ENCODE results near the gene CEP85. TPM values are rescaled to one million over a fixed set of nuclear protein-coding genes. Genes with fewer than 3 reads are reported as not detected.

The CEP85 gene, protein sequence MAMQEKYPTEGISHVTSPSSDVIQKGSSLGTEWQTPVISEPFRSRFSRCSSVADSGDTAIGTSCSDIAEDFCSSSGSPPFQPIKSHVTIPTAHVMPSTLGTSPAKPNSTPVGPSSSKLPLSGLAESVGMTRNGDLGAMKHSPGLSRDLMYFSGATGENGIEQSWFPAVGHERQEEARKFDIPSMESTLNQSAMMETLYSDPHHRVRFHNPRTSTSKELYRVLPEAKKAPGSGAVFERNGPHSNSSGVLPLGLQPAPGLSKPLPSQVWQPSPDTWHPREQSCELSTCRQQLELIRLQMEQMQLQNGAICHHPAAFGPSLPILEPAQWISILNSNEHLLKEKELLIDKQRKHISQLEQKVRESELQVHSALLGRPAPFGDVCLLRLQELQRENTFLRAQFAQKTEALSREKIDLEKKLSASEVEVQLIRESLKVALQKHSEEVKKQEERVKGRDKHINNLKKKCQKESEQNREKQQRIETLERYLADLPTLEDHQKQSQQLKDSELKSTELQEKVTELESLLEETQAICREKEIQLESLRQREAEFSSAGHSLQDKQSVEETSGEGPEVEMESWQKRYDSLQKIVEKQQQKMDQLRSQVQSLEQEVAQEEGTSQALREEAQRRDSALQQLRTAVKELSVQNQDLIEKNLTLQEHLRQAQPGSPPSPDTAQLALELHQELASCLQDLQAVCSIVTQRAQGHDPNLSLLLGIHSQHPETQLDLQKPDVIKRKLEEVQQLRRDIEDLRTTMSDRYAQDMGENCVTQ
- total RNA-seq, result 14.6 and 20.8 TPM in 2 replicates

DNA sequence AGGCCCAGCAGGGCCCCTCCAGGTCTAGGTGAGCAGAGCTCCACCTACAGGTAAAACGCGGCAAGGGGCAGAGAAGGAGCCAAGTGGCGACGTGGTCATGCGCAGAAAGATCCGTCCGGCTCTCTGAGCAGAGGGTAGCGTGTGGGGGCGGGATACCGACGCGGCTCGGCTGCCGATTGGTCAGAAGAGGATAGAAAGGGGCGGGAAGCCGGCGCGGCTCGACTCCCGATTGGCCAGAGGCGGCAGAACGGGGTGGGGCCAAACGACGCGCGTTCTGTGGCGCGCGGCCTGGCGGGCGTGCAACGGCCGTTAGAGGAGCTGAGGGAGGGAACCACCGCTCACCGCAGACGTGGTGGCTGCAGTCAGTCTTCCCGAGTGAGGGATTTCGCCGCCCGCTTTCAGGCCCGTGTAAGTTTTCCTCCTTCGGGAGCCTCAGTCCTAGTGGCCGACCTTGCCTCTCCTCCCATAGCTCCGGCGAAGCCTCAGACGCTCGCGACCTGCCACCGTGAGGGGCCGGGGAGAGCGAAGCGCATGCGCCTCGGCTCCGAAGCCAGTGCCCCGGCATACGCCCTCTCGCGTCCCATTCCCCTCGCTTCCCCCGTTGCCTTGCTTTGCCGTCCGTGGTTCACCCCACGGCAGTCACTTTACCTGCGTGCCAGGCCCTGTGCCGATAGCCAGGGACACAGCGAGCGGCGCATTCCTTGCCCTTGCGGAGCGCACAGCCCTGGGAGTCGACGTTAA is at the start of gene CEP85:
Gene CEP85, plus strand, starts transcription at position 298 of the 741 bp plus-strand sequence. CDS start 5,584 bp downstream, outside the sequence.
- DNase-seq (ENCODE audit: low read depth), result peak; percentile 76
- TF ChIP-seq, protein P1, sequence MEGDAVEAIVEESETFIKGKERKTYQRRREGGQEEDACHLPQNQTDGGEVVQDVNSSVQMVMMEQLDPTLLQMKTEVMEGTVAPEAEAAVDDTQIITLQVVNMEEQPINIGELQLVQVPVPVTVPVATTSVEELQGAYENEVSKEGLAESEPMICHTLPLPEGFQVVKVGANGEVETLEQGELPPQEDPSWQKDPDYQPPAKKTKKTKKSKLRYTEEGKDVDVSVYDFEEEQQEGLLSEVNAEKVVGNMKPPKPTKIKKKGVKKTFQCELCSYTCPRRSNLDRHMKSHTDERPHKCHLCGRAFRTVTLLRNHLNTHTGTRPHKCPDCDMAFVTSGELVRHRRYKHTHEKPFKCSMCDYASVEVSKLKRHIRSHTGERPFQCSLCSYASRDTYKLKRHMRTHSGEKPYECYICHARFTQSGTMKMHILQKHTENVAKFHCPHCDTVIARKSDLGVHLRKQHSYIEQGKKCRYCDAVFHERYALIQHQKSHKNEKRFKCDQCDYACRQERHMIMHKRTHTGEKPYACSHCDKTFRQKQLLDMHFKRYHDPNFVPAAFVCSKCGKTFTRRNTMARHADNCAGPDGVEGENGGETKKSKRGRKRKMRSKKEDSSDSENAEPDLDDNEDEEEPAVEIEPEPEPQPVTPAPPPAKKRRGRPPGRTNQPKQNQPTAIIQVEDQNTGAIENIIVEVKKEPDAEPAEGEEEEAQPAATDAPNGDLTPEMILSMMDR (conservative IDR thresholded peaks at IDR 0.05; ENCODE audit: low read depth, low read length), result peak; percentile 93
- H3K4me3 ChIP-seq (ENCODE audit: low read depth, low read length), result peak within 1 kb of the TSS; percentile 76

DNA sequence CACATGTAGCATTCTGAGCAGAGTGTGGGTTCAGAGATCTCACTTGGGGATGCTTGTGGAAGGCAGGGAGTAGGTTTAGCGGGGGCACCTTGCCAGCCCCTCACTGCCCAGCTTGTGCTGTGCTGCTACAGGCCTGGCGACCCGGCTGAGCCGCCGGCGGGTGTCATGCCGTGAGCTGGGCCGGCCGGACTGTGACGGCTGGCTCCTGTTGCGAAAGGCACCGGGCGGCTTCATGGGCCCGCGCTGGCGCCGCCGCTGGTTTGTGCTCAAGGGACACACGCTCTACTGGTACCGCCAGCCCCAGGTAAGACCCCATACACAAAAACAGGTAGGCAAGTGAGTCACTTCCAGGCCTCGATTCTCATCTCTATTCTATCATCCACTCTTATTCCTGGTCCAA is 49.1 kb upstream of the CEP85 start:
- TF ChIP-seq, protein P1 (conservative IDR thresholded peaks at IDR 0.05; ENCODE audit: low read depth, low read length), result no peak
- no peak overlapping the region for H3K4me3 ChIP-seq (ENCODE audit: low read depth, low read length)

DNA sequence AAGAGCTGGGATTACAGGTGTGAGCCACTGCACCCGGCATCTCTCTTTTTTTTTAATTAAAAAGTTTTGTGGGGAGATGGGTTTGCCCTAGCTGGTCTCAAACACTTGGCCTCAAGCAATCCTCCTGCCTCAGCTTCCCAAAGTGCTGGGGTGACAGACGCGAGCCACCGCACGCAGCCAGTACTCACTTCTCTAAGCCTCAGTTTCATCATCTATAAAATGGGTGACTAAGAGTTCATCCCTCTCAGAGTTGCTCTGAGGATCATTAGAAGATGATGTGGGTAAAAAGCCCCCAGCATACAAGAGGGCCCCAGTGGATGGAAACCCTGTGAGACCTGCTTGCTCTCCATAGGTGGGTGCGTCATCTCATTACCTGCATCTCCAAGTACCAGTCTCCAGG is 46.1 kb upstream of the CEP85 start:
- DNase-seq (ENCODE audit: low read depth), result no peak
- H3K4me3 ChIP-seq (ENCODE audit: low read depth, low read length), result no peak overlapping the region
- TF ChIP-seq, protein P1 (conservative IDR thresholded peaks at IDR 0.05; ENCODE audit: low read depth, low read length), result no peak

More for the DNA sequence above, 49.1 kb upstream of the CEP85 start:
- DNase-seq (ENCODE audit: low read depth), result no peak

DNA sequence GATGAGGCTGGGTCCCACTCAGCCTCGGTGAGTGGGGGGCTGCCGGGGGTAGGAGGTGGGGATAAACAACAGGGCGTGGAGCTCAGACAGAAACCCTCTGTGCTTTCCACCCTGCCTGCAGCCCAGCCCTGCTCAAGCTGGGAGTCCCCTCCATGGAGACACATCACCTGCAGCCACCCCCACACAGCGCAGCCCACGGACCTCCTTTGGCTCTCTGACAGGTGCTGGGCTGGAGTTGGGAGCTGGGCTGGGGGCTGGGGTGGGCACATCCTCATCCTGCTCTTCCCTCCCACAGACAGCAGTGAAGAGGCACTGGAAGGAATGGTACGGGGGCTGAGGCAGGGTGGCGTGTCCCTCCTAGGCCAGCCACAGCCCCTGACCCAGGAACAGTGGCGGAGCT is 45.5 kb upstream of the CEP85 start:
- TF ChIP-seq, protein P1 (conservative IDR thresholded peaks at IDR 0.05; ENCODE audit: low read depth, low read length), result no peak
- DNase-seq (ENCODE audit: low read depth), result no peak
- no peak overlapping the region for H3K4me3 ChIP-seq (ENCODE audit: low read depth, low read length)

DNA sequence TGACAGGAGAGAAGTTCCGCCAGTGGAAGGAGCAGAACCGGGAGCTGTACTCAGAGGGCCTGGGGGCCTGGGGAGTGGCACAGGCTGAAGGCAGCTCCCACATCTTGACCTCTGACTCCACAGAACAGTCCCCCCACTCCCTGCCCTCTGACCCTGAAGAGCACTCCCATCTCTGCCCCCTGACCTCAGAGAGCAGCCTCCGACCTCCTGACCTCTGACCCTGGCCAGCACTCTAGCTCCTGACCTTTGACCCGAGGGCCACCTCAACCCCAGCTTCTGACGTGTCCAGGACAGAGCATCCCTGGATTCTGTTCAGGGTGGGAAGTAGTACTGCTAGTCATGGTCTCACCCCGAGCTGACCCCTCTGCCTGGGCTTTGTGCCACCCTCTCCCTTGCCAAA is 44.7 kb upstream of the CEP85 start:
- H3K4me3 ChIP-seq (ENCODE audit: low read depth, low read length), result no peak overlapping the region
- DNase-seq (ENCODE audit: low read depth), result no peak
- TF ChIP-seq, protein P1 (conservative IDR thresholded peaks at IDR 0.05; ENCODE audit: low read depth, low read length), result no peak

DNA sequence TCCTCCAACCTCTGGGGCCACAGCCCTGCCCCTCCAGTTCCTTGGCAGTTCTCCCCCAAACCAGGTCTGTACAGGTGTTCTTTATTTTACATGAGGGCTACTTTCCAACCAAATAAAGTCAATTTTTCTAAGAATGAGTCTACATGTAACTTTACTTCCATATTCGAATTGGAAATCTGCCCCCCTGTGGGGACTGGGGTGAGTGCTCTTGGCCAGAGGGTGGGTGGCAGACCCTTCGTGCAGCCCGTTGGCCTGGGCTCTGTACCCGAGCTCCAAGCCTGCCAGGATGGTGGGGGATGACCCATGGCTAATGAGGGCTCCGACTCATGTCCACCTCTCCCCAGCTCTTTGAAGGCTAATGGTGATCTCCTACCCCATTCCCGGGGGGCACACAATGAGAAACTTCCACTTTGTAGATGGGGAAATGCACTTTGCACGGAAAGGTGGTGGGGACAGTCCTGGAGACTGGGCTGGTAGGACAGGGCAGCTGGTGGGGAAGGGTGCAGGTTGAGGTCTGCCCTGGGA is 44.2 kb upstream of the CEP85 start:
- DNase-seq (ENCODE audit: low read depth), result no peak
- no peak overlapping the region for H3K4me3 ChIP-seq (ENCODE audit: low read depth, low read length)
- TF ChIP-seq, protein P1 (conservative IDR thresholded peaks at IDR 0.05; ENCODE audit: low read depth, low read length), result no peak

Measured in epithelial cell of proximal tubule (primary cell).